HCT116 (cell line): ENCODE data around the gene UGT1A6. TPM values are rescaled to one million over a fixed set of nuclear protein-coding genes. Genes with fewer than 3 reads are reported as not detected.
"Not testable (repeated sequence)": the region's sequence is repeated elsewhere in the genome, so short reads cannot be mapped to it uniquely, and the experiment has no call there.

Experiments used
- ATAC-seq: fragments of 200-7000 bp; cut with Tn5 transposase; 2 replicates; pipeline ENCODE4 v1.9.1; 2020; ENCODE audit warnings: mild to moderate bottlenecking, moderate library complexity
- BruUV-seq: library from RNA; stranded (reverse); fragments of 400-500 nt; replicated peaks from 2 replicates; lab custom pipeline; 2021; lab: Mats Ljungman, UMichigan
- CTCF ChIA-PET: fragments of 300-600 bp; sonication (Branson Sonifier 250); formaldehyde crosslinking; loops from one replicate; lab custom pipeline; 2021; ENCODE audit warnings: antibody characterized with exemption; lab: Charles Lee
- POLR2A ChIA-PET: fragments of 300-600, 350-600 bp; sonication (Branson Sonifier 250); formaldehyde crosslinking; loops from one replicate; lab custom pipeline; 2021; ENCODE audit warnings: antibody characterized with exemption; lab: Charles Lee
- RAD21 ChIA-PET, 2 experiments: fragments of 300-600 bp; sonication (Branson Sonifier 250); formaldehyde crosslinking; loops; one replicate each; lab custom pipeline; 2023; ENCODE audit warnings: low total read pairs in 2 of 2; ENCODE audit not compliant: uncharacterized antibody in 2 of 2, unreplicated experiment in 2 of 2, low non-redundant PET in 1 of 2; lab: Charles Lee
- DNase-seq: peaks from one replicate; pipeline ENCODE4 v3.0.0-alpha.2; 2010; ENCODE audit warnings: low read depth, low spot score
- H2AFZ ChIP-seq: fragments of 200-600 bp; shearing (Covaris generic), sonication (generic); 2 replicates; pipeline ENCODE4 v1.6.1; 2017; ENCODE audit warnings: low read depth, mixed run types, mixed read lengths, antibody characterized with exemption, low read length; ENCODE audit not compliant: poor library complexity, severe bottlenecking
- H3K27ac ChIP-seq: 2 replicates; pipeline ENCODE4 v1.5.1; 2012; ENCODE audit warnings: low read depth, low read length
- H3K27me3 ChIP-seq: fragments of 200-600 bp; sonication (generic); 2 replicates; pipeline ENCODE4 v1.6.1; 2016; ENCODE audit warnings: mixed run types, low read length, mixed read lengths; ENCODE audit not compliant: insufficient read depth
- H3K36me3 ChIP-seq, 2 experiments: fragments of 200-500 bp in 1 of 2; fragments of 200-600 bp in 1 of 2; sonication (Bioruptor generic) in 1 of 2; sonication (generic) in 1 of 2; 2 replicates each; pipeline versions ENCODE4 v1.5.1 to v1.6.1; 2014 to 2016; ENCODE audit warnings: low read length in 2 of 2, inconsistent platforms in 1 of 2, mixed read lengths in 1 of 2, mixed run types in 1 of 2; ENCODE audit not compliant: insufficient read depth in 2 of 2, control insufficient read depth in 1 of 2
- H3K4me1 ChIP-seq, 2 experiments: fragments of 200-600 bp in 1 of 2; sonication (generic) in 1 of 2; 2 replicates each; pipeline versions ENCODE4 v1.5.1 to v1.6.1; 2012 to 2017; ENCODE audit warnings: low read length in 2 of 2, inconsistent platforms in 1 of 2, mild to moderate bottlenecking in 1 of 2, mixed read lengths in 1 of 2, mixed run types in 1 of 2, moderate library complexity in 1 of 2; ENCODE audit not compliant: insufficient read depth in 2 of 2, control insufficient read depth in 1 of 2
- H3K4me2 ChIP-seq: fragments of 200-600 bp; sonication (generic); 2 replicates; pipeline ENCODE4 v1.6.1; 2017; ENCODE audit warnings: mixed run types, low read length, mixed read lengths
- H3K4me3 ChIP-seq, 2 experiments: fragments of 200-600 bp in 1 of 2; sonication (generic) in 1 of 2; replicated peaks in 1 of 2; 2 replicates each; pipeline ENCODE4 v1.5.1; 2011 to 2016; ENCODE audit warnings: low read length in 2 of 2, control low read depth in 1 of 2, low read depth in 1 of 2, mild to moderate bottlenecking in 1 of 2, mixed read lengths in 1 of 2, mixed run types in 1 of 2
- H3K79me2 ChIP-seq: fragments of 200-600 bp; sonication (generic); 2 replicates; pipeline ENCODE4 v1.6.1; 2017; ENCODE audit warnings: mild to moderate bottlenecking, mixed run types, low read length, moderate library complexity, mixed read lengths; ENCODE audit not compliant: insufficient read depth
- H3K9ac ChIP-seq: fragments of 200-600 bp; sonication (generic); 2 replicates; pipeline ENCODE4 v1.6.1; 2016; ENCODE audit warnings: low read length, mixed read lengths
- H3K9me2 ChIP-seq: fragments of 200-600 bp; sonication (generic), shearing (Covaris generic); 2 replicates; pipeline ENCODE4 v1.6.1; 2017; ENCODE audit warnings: mixed run types, mild to moderate bottlenecking, moderate library complexity; ENCODE audit not compliant: insufficient read depth
- H3K9me3 ChIP-seq, 2 experiments: fragments of 200-500 bp in 1 of 2; fragments of 200-600 bp in 1 of 2; sonication (Bioruptor generic) in 1 of 2; sonication (generic) in 1 of 2; 2 replicates each; pipeline ENCODE4 v1.6.1; 2014 to 2017; ENCODE audit warnings: low read length in 2 of 2, mixed read lengths in 2 of 2, inconsistent platforms in 1 of 2, low read depth in 1 of 2, mild to moderate bottlenecking in 1 of 2, mixed run types in 1 of 2, moderate library complexity in 1 of 2; ENCODE audit not compliant: control insufficient read depth in 1 of 2, insufficient read depth in 1 of 2
- H4K20me1 ChIP-seq: fragments of 200-600 bp; sonication (generic), shearing (Covaris generic); 2 replicates; pipeline ENCODE4 v1.6.1; 2017; ENCODE audit warnings: mixed run types, mild to moderate bottlenecking, moderate library complexity; ENCODE audit not compliant: insufficient read depth
- CEBPB ChIP-seq: IDR thresholded peaks from 2 replicates; pipeline ENCODE4 v1.6.1; 2012; ENCODE audit warnings: low read depth
- JUND ChIP-seq: IDR thresholded peaks from 2 replicates; pipeline ENCODE4 v1.6.1; 2012
- POLR2AphosphoS5 ChIP-seq: IDR thresholded peaks from 2 replicates; pipeline ENCODE4 v1.6.1; 2011; ENCODE audit warnings: mild to moderate bottlenecking, low read depth, low read length, moderate library complexity
- RAD21 ChIP-seq: IDR thresholded peaks from 2 replicates; pipeline ENCODE4 v1.6.1; 2012; ENCODE audit warnings: low read depth, mild to moderate bottlenecking
- SIN3A ChIP-seq: IDR thresholded peaks from 2 replicates; pipeline ENCODE4 v1.6.1; 2012; ENCODE audit warnings: low read depth
- SRF ChIP-seq: IDR thresholded peaks from 2 replicates; pipeline ENCODE4 v1.6.1; 2012; ENCODE audit warnings: low read depth
- TCF7L2 ChIP-seq: IDR thresholded peaks from 2 replicates; pipeline ENCODE4 v1.7.0; 2011; ENCODE audit warnings: borderline replicate concordance, inconsistent platforms; ENCODE audit not compliant: insufficient read depth, insufficient read length; ENCODE audit errors: extremely low read depth
- YY1 ChIP-seq: IDR thresholded peaks from 2 replicates; pipeline ENCODE4 v1.6.1; 2011; ENCODE audit warnings: low read length, low read depth, moderate library complexity, mild to moderate bottlenecking; ENCODE audit not compliant: insufficient replicate concordance; ENCODE audit errors: extremely low read depth
- ZFX ChIP-seq: fragments of 450-650 bp; IDR thresholded peaks from 2 replicates; pipeline ENCODE4 v1.6.1; 2017
- intact Hi-C: fragments of 100-400 bp; cut with micrococcal nuclease; formaldehyde crosslinking; loops from 2 replicates; pipeline ENCODE4 v1.10.0; 2022
- total RNA-seq: library from RNA; stranded (reverse); gene quantifications from one replicate; pipeline ENCODE4 v1.2.1, GENCODE V29; 2021; ENCODE audit not compliant: unreplicated experiment
- TF ChIP-seq, protein P1 (sequence below): IDR thresholded peaks from 2 replicates; pipeline ENCODE4 v1.6.1; 2011; ENCODE audit warnings: mild to moderate bottlenecking, low read length, moderate library complexity; ENCODE audit not compliant: insufficient replicate concordance; ENCODE audit errors: extremely low read depth
- TF ChIP-seq, protein P2 (sequence below): IDR thresholded peaks from 2 replicates; pipeline ENCODE4 v1.6.1; 2012

The UGT1A6 gene
- total RNA-seq, 1 experiment from 2014 or later: not detected

DNA sequence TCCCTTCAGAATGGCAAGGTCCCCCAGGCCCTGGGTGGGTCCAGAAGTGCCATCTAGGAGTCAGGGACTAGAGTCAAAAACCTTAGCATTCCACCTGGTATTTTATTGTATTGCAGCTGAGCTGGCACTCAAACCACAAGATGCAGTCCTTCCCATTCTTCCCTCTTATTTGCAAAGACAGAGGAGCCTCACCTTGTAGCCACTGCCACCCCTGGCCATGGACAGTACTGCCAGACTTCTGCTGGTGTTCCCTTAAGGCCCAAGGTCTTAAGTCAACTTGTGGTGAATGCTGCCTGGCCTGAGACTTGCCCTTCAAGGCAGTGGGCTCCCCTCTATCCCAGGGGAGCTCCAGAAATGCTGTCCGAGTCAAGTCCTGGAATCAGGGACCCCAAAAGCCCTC lies 49.6 kb upstream of the UGT1A6 start (continued):
- TF ChIP-seq, protein P1, sequence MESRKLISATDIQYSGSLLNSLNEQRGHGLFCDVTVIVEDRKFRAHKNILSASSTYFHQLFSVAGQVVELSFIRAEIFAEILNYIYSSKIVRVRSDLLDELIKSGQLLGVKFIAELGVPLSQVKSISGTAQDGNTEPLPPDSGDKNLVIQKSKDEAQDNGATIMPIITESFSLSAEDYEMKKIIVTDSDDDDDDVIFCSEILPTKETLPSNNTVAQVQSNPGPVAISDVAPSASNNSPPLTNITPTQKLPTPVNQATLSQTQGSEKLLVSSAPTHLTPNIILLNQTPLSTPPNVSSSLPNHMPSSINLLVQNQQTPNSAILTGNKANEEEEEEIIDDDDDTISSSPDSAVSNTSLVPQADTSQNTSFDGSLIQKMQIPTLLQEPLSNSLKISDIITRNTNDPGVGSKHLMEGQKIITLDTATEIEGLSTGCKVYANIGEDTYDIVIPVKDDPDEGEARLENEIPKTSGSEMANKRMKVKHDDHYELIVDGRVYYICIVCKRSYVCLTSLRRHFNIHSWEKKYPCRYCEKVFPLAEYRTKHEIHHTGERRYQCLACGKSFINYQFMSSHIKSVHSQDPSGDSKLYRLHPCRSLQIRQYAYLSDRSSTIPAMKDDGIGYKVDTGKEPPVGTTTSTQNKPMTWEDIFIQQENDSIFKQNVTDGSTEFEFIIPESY: no peak
- no peak for TF ChIP-seq TCF7L2
- no peak for TF ChIP-seq YY1

DNA sequence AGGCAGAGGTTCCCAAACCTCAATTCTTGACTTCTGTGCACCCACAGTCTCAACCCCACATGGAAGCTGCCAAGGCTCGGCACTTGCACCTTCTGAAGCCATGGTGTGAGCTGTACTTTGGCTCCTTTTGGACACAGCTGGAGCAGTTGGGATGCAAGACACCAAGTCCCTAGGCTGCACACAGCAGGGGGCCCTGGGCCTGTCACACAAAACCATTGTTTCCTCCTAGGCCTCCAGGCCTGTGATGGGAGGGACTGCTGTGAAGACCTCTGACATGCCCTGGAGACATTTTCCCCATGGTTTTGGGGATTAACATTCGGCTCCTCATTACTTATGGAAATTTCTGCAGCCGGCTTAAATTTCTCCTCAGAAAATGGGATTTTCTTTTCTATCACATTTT lies 46.7 kb upstream of the UGT1A6 start:
- H3K79me2 ChIP-seq, H3K4me3 ChIP-seq, ATAC-seq, H3K27ac ChIP-seq, CTCF ChIA-PET, H2AFZ ChIP-seq, DNase-seq, RAD21 ChIA-PET, H4K20me1 ChIP-seq, BruUV-seq, POLR2A ChIA-PET, H3K9me3 ChIP-seq, H3K9me2 ChIP-seq, H3K27me3 ChIP-seq, H3K36me3 ChIP-seq, H3K4me1 ChIP-seq, H3K4me2 ChIP-seq, H3K9ac ChIP-seq, intact Hi-C loops: not testable (repeated sequence)

DNA sequence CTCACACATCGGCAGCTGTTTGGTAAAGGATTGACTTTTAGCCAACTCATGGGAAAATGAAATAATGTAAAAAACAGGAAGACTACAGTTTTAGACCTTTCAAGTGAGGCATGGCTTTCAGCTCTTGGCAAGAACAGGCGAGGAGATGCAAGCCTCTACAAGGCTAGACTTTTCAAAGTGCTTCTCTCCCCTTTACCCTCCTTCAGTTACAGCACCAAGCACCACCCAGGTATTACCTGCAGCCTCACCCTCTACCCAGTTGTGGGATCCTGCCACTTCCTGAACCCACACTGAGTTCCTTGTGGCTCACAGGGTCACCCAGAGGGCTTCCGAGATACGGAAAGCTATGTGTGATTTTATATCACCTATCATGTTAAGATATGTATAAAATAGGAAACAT lies 41.7 kb upstream of the UGT1A6 start:
- intact Hi-C loops: no loop called here
- TF ChIP-seq SIN3A: no peak
- TF ChIP-seq POLR2AphosphoS5: no peak
- no peak for TF ChIP-seq JUND
- no peak for TF ChIP-seq ZFX
- TF ChIP-seq RAD21: no peak
- TF ChIP-seq, protein P2, sequence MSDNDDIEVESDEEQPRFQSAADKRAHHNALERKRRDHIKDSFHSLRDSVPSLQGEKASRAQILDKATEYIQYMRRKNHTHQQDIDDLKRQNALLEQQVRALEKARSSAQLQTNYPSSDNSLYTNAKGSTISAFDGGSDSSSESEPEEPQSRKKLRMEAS: no peak
- no peak for TF ChIP-seq SRF
- no peak for TF ChIP-seq CEBPB
- TF ChIP-seq TCF7L2: no peak
- no peak for TF ChIP-seq YY1
- RAD21 ChIA-PET: no interaction called here
- no peak overlapping the region for H3K9ac ChIP-seq
- DNase-seq (no peak), ATAC-seq (no peak)
- H3K27ac ChIP-seq: no peak overlapping the region
- H3K4me3 ChIP-seq: no peak overlapping the region
- H2AFZ ChIP-seq: no peak overlapping the region
- CTCF ChIA-PET: no interaction called here
- no peaks in the 10 kb centered on the region; a peak in 1 of 4 replicates for H3K9me3 ChIP-seq
- no peaks in the 10 kb centered on the region for H3K9me2 ChIP-seq
- POLR2A ChIA-PET: no interaction called here
- H3K4me1 ChIP-seq: no peaks in the 10 kb centered on the region
- no TSS peak for BruUV-seq
- H3K79me2 ChIP-seq: no peaks in the 10 kb centered on the region
- no peaks in the 10 kb centered on the region for H4K20me1 ChIP-seq
- no peak overlapping the region for H3K4me2 ChIP-seq
- H3K27me3 ChIP-seq: no peaks in the 10 kb centered on the region
- H3K36me3 ChIP-seq: no peaks in the 10 kb centered on the region
